GM12878 (cell line): ENCODE measurements around the gene SLC44A3. TPM values are rescaled to one million over a fixed set of nuclear protein-coding genes. Genes with fewer than 3 reads are reported as not detected.

Experiments
- polyA plus RNA-seq, 11 experiments: library from polyadenylated mRNA; depleted of rRNA in 4 of 11; unstranded in 6 of 11; stranded (reverse) in 5 of 11; fragments of >200 nt; fragmentation: Nextera tagmentation in 4 of 11; fragmentation: Illumina TruSeq in 1 of 11; extraction: Ambion mirVana in 4 of 11; extraction: Trizol in 1 of 11; gene quantifications; 1 replicate in 1 of 11; 2 replicates in 10 of 11; pipeline versions ENCODE4 v1.2.1 to v1.2.3, GENCODE V29; 2011 to 2016; ENCODE audit warnings: inconsistent platforms in 2 of 11, missing spikeins in 2 of 11, low read depth in 1 of 11
- total RNA-seq, 4 experiments: library from RNA; depleted of rRNA in 3 of 4; stranded (reverse); fragments of >200 nt in 3 of 4; fragmentation: Illumina TruSeq in 1 of 4; extraction: Trizol in 1 of 4; gene quantifications; 2 replicates each; pipeline versions ENCODE4 v1.2.1 to v1.2.3, GENCODE V29; 2013 to 2021

SLC44A3 gene
- total and polyA plus RNA-seq, 10 of the 15 experiments (the other 5 are each of a cell fraction or from before 2014, with no cell fraction given): not detected

Other genes with a start within 250 kb of the SLC44A3 start
- 34.8 and 38.7 TPM in 2 replicates for gene CNN3, start 106.8 kb downstream of the SLC44A3 start, total RNA-seq (2014; rRNA removed)
- gene CNN3, start 106.8 kb downstream of the SLC44A3 start, total RNA-seq (2014; rRNA removed; fragmentation: Illumina TruSeq; extraction: Trizol): 31.1 and 33.5 TPM in 2 replicates
- 29.4 and 34.6 TPM in 2 replicates for gene CNN3, start 106.8 kb downstream of the SLC44A3 start, total RNA-seq (2021)
- 0.16 and 0.20 TPM in 2 replicates for gene CNN3, start 106.8 kb downstream of the SLC44A3 start, polyA plus RNA-seq (2011; rRNA removed)
- gene CNN3, start 106.8 kb downstream of the SLC44A3 start, polyA plus RNA-seq (2014; fragmentation: Illumina TruSeq; extraction: Trizol): 34.1 and 38.0 TPM in 2 replicates
- gene CNN3, start 106.8 kb downstream of the SLC44A3 start, polyA plus RNA-seq (2014; fragmentation: Nextera tagmentation; extraction: Ambion mirVana): 10 to 100 TPM; 17.0 to 19.9 TPM
- gene CNN3, start 106.8 kb downstream of the SLC44A3 start, polyA plus RNA-seq (2014; rRNA removed): 32.8 and 35.0 TPM in 2 replicates
- gene CNN3, start 106.8 kb downstream of the SLC44A3 start, polyA plus RNA-seq (2016; fragmentation: Nextera tagmentation; extraction: Ambion mirVana): 10 to 100 TPM; 47.0 to 48.4 TPM